ENCODE data around the gene OXNAD1.

OXNAD1 gene
- total RNA-seq, result 148 reads per million, percentile 89 among the genes with 10 or more reads in this experiment

- peak; percentile 100 for DNase-seq
Observed at GRCh38 chr3:16264708-16265454, at the start of gene OXNAD1, which contains the start of gene DPH3. Gene OXNAD1 (plus strand): TSS chr3:16265212. CDS start chr3:16270953, 5,741 bp downstream. Gene DPH3 (minus strand): TSS chr3:16264943. CDS start chr3:16264876, 67 bp downstream.

GRCh38 chr3:16216373-16216935 lies 48.6 kb upstream of the OXNAD1 start:
- no peak for DNase-seq

GRCh38 chr3:16219777-16220176 lies 45.2 kb upstream of the OXNAD1 start:
- DNase-seq, result no peak

GRCh38 chr3:16221990-16222389 lies 43.0 kb upstream of the OXNAD1 start:
- DNase-seq, result no peak

GRCh38 chr3:16222547-16222946 lies 42.5 kb upstream of the OXNAD1 start:
- no peak for DNase-seq

GRCh38 chr3:16224325-16224724 lies 40.7 kb upstream of the OXNAD1 start:
- no peak for DNase-seq

GRCh38 chr3:16227566-16227965 lies 37.4 kb upstream of the OXNAD1 start:
- no peak for DNase-seq

GRCh38 chr3:16229681-16230080 lies 35.3 kb upstream of the OXNAD1 start:
- DNase-seq, result no peak

- DNase-seq, result no peak
Observed at GRCh38 chr3:16231983-16232382, 33.0 kb upstream of the OXNAD1 start.

GRCh38 chr3:16233806-16234205 lies 31.2 kb upstream of the OXNAD1 start:
- DNase-seq, result no peak

- no peak for DNase-seq
Observed at GRCh38 chr3:16234281-16234680, 30.7 kb upstream of the OXNAD1 start.

GRCh38 chr3:16236030-16236639 lies 28.9 kb upstream of the OXNAD1 start:
- DNase-seq, result no peak

GRCh38 chr3:16236856-16237393 lies 28.1 kb upstream of the OXNAD1 start:
- DNase-seq, result no peak

- no peak for DNase-seq
Observed at GRCh38 chr3:16239086-16239770, 25.8 kb upstream of the OXNAD1 start.

GRCh38 chr3:16239780-16240179 lies 25.2 kb upstream of the OXNAD1 start:
- DNase-seq, result no peak

GRCh38 chr3:16240229-16241023 lies 24.6 kb upstream of the OXNAD1 start:
- DNase-seq, result no peak

GRCh38 chr3:16241225-16241624 lies 23.8 kb upstream of the OXNAD1 start:
- DNase-seq, result no peak

- no peak for DNase-seq
Observed at GRCh38 chr3:16242177-16242576, 22.8 kb upstream of the OXNAD1 start.

GRCh38 chr3:16243706-16244490 lies 21.1 kb upstream of the OXNAD1 start:
- DNase-seq, result no peak

GRCh38 chr3:16245609-16246008 lies 19.4 kb upstream of the OXNAD1 start:
- DNase-seq, result no peak

All from effector CD4-positive, alpha-beta T cell (primary cell).